ENCODE results near the gene PIGU.
"Not testable (repeated sequence)": the region's sequence is repeated elsewhere in the genome, so short reads cannot be mapped to it uniquely, and the experiment has no call there.

Gene PIGU

DNA sequence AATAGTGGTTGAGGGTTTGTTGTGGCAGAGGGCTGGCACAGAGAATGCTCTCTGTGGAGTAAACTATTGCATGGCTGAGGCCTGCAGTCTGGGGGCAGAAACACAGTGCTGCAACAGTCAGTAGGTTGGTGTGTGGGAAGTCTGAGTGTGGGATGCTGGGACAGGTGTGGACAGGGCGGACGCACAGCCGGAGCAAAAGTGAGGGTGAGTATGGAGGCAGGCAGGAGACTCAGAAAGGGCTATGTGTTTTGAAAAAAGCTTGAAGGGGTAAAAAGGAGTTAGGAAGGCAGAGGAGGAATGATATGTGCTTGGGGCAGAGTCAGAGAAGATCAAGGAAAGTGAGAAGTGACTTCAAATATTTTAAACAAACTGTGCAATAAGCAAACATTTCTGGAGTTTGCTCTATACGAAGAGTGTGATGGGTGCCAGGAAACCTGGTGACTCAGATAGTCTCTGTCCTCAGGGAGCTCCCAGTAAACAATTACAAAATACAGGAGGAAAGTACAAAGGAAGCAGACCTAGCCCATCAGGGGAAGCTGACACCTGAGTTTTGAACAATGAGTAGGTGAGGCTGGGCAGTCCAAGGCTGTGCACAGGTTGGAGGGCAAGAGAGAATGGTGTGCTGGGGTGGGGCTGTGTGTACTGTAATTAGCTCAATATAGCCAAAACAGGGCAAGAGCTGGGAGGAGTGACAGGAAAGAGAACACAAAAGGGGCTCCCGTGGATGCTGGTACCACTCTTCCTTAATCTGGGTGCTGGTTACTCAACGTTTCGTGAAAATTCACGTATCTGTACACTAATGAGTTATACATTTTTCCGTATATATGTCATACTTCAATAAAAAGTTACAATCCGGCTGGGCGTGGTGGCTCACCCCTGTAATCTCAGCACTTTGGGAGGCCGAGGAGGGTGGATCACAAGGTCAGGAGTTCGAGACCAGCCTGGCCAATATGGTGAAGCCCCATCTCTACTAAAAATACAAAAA, 55.2 kb downstream of the PIGU start:
- Histone ChIP-seq H3K27ac (ENCODE audit: low read depth, low read length) (no peak overlapping the region), H3K4me3 (ENCODE audit: low read length) (no peak overlapping the region), H3K36me3 (ENCODE audit: control insufficient read depth, insufficient read depth, low read length) (no peaks in the 10 kb centered on the region), H3K4me1 (ENCODE audit: control insufficient read depth, insufficient read depth, low read length) (no peaks in the 10 kb centered on the region), H3K9ac (ENCODE audit: low read length) (no peak overlapping the region), H3K27me3 (ENCODE audit: control insufficient read depth, insufficient read depth, low read length) (no peaks in the 10 kb centered on the region)

DNA sequence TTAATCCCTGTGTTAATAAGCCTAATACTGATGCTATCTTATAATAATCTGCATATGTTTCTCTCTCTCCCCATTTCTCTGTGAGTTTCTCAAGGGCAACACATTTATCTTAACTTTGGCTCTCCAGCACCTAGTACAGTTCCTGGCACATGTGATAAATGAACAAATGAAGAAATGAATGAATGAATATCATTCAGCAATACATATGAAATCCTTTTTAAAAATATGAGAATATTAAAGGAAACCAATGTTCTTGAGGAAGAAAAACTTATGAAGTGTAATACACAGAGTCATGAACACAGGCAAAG, 55.9 kb downstream of the PIGU start:
- no peaks in the 10 kb centered on the region for H3K4me1 ChIP-seq (ENCODE audit: control insufficient read depth, insufficient read depth, low read length)
- no peak overlapping the region for H3K4me3 ChIP-seq (ENCODE audit: low read length)
- no peaks in the 10 kb centered on the region for H3K36me3 ChIP-seq (ENCODE audit: control insufficient read depth, insufficient read depth, low read length)
- H3K9ac ChIP-seq (ENCODE audit: low read length) = no peak overlapping the region
- no peaks in the 10 kb centered on the region for H3K27me3 ChIP-seq (ENCODE audit: control insufficient read depth, insufficient read depth, low read length)
- no peak overlapping the region for H3K27ac ChIP-seq (ENCODE audit: low read depth, low read length)

DNA sequence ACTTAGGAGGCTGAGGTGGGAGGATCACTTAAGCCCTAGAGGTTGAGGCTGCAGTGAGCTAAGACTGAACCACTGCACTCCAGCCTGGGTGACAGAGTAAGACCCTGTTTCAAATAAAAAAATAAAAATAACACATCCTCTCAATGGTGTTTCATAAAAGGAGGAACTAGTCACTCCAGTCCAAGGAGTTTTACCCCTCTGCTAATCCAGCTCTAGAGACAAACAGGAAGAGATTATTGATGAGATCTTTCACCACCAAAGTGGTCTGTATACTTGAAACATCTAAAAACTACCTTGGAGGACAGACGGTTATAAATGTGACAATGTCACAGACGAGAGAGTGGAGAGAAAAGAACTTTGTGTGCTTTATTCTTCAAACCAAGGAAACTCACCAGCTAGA, 58.2 kb downstream of the PIGU start:
- no peak overlapping the region for H3K27ac ChIP-seq (ENCODE audit: low read depth, low read length)
- no peak overlapping the region for H3K4me3 ChIP-seq (ENCODE audit: low read length)
- H3K4me1 ChIP-seq (ENCODE audit: control insufficient read depth, insufficient read depth, low read length) = no peaks in the 10 kb centered on the region
- H3K9ac ChIP-seq (ENCODE audit: low read length) = no peak overlapping the region
- H3K36me3 ChIP-seq (ENCODE audit: control insufficient read depth, insufficient read depth, low read length) = no peaks in the 10 kb centered on the region
- H3K27me3 ChIP-seq (ENCODE audit: control insufficient read depth, insufficient read depth, low read length) = no peaks in the 10 kb centered on the region

DNA sequence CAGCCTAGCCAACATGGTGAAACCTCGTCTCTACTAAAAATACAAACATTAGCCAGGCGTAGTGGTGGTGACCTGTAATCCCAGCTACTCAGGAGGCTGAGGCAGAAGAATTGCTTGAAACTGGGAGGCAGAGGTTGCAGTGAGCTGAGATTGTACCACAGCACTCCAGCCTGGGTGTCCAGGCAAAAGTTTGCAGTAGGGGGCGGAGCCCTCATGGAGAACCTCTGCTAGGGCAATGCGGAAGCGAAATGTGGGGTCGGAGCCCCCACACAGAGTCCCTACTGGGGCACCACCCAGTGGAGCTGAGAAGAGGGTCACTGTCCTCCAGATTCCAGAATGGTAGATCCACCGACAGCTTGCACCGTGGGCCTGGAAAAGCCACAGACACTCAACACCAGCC, 60.0 kb downstream of the PIGU start:
- not testable (repeated sequence) for H3K27ac ChIP-seq (ENCODE audit: low read depth, low read length); H3K9ac ChIP-seq (ENCODE audit: low read length); H3K4me3 ChIP-seq (ENCODE audit: low read length); H3K27me3 ChIP-seq (ENCODE audit: control insufficient read depth, insufficient read depth, low read length); H3K36me3 ChIP-seq (ENCODE audit: control insufficient read depth, insufficient read depth, low read length); H3K4me1 ChIP-seq (ENCODE audit: control insufficient read depth, insufficient read depth, low read length)

DNA sequence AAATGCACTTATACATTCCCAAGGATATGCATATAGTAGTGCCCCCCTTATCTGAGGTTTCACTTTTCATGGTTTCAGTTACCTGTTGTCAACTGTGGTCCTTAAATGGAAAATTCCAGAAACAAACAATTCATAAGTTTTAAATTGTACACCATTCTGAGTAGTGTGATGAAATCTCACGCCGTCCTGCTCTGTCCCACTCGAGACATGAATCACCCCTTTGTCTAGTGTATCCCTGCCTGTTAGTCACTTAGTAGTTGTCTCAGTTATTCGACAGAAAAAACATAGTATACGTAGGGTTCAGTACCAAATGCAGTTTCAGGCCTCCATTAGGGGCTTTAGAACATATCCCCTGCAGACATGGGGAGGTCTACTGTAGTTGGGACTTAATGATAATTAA, 61.4 kb downstream of the PIGU start:
- H3K36me3 ChIP-seq (ENCODE audit: control insufficient read depth, insufficient read depth, low read length) = no peaks in the 10 kb centered on the region
- H3K27me3 ChIP-seq (ENCODE audit: control insufficient read depth, insufficient read depth, low read length) = no peaks in the 10 kb centered on the region
- H3K4me3 ChIP-seq (ENCODE audit: low read length) = no peak overlapping the region
- no peak overlapping the region for H3K9ac ChIP-seq (ENCODE audit: low read length)
- H3K4me1 ChIP-seq (ENCODE audit: control insufficient read depth, insufficient read depth, low read length) = no peaks in the 10 kb centered on the region
- H3K27ac ChIP-seq (ENCODE audit: low read depth, low read length) = no peak overlapping the region

DNA sequence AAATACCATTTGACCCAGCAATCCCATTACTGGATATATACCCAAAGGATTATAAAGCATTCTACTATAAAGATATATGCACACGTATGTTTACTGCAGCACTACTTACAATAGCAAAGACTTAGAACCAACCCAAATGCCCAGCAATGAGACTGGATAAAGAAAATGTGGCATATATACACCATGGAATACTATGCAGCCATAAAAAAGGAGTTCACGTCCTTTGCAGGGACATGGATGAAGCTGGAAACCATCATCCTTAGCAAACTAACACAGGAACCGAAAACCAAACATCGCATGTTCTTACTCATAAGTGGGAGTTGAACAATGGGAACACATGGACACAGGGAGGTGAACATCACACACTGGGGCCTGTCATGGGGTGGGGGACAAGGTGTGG, 64.9 kb downstream of the PIGU start:
- H3K27ac ChIP-seq (ENCODE audit: low read depth, low read length); H3K4me3 ChIP-seq (ENCODE audit: low read length); H3K36me3 ChIP-seq (ENCODE audit: control insufficient read depth, insufficient read depth, low read length); H3K4me1 ChIP-seq (ENCODE audit: control insufficient read depth, insufficient read depth, low read length); H3K9ac ChIP-seq (ENCODE audit: low read length); H3K27me3 ChIP-seq (ENCODE audit: control insufficient read depth, insufficient read depth, low read length): not testable (repeated sequence)

DNA sequence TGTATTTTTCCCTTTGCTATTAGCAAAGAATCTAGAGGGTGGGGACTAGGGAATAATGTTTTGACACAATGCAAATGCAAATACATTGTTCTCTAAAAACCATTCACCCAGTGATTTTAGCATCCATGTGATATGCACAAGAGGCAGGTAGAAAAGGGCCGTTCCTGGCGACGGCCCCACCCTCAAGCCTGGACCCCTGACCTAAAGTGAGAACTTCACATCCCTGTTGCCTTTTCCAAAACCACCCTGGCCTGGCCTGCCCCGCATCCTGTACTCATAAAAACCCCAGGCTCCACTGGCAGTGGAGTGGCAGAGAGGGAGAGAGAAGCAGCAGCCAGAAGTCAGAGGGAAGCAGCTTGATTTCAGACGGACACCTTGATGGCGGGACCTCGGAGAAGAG, 69.8 kb downstream of the PIGU start:
- no peaks in the 10 kb centered on the region for H3K4me1 ChIP-seq (ENCODE audit: control insufficient read depth, insufficient read depth, low read length)
- no peaks in the 10 kb centered on the region for H3K27me3 ChIP-seq (ENCODE audit: control insufficient read depth, insufficient read depth, low read length)
- no peaks in the 10 kb centered on the region for H3K36me3 ChIP-seq (ENCODE audit: control insufficient read depth, insufficient read depth, low read length)
- H3K27ac ChIP-seq (ENCODE audit: low read depth, low read length) = no peak overlapping the region
- no peak overlapping the region for H3K4me3 ChIP-seq (ENCODE audit: low read length)
- H3K9ac ChIP-seq (ENCODE audit: low read length) = no peak overlapping the region

DNA sequence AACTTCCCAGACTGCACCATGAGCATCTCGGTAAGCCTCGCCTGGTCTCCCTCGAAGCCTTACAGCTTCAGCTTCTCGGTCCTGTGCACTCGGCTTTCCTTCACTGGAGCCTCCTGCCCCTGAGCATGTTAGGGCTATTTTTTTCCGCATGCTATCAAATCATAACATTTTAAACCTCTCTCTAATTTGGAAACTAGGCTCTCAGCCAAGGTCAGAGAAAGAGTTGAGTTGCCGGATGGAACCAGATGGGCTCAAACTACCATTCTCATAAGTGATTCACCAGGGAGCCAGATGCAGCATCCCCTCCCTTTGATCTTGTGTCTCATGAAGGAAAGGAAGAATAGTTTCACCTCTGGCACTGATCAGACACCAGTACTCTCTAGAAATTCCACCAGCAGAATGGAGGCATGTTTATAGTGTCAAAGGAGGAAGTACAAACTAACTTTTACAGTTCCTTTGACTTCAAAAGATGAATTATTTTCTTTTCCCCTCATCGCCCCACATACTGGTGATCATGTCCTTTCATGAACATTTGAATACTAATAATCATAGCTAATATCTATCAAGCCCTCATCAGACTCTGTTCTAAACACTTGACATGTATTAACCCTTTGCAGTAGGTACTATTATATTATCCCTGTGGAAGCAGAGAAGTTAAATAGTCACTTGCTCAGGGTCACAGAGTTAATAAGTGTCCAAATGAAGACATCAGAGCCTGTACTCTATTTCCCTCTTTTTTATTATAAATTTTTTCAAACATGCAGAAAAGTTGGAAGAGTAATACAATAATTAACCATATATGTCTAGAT, 71.7 kb downstream of the PIGU start:
- Histone ChIP-seq H3K9ac (ENCODE audit: low read length) (no peak overlapping the region), H3K27me3 (ENCODE audit: control insufficient read depth, insufficient read depth, low read length) (no peaks in the 10 kb centered on the region), H3K4me1 (ENCODE audit: control insufficient read depth, insufficient read depth, low read length) (no peaks in the 10 kb centered on the region), H3K27ac (ENCODE audit: low read depth, low read length) (no peak overlapping the region), H3K4me3 (ENCODE audit: low read length) (no peak overlapping the region), H3K36me3 (ENCODE audit: control insufficient read depth, insufficient read depth, low read length) (no peaks in the 10 kb centered on the region)

DNA sequence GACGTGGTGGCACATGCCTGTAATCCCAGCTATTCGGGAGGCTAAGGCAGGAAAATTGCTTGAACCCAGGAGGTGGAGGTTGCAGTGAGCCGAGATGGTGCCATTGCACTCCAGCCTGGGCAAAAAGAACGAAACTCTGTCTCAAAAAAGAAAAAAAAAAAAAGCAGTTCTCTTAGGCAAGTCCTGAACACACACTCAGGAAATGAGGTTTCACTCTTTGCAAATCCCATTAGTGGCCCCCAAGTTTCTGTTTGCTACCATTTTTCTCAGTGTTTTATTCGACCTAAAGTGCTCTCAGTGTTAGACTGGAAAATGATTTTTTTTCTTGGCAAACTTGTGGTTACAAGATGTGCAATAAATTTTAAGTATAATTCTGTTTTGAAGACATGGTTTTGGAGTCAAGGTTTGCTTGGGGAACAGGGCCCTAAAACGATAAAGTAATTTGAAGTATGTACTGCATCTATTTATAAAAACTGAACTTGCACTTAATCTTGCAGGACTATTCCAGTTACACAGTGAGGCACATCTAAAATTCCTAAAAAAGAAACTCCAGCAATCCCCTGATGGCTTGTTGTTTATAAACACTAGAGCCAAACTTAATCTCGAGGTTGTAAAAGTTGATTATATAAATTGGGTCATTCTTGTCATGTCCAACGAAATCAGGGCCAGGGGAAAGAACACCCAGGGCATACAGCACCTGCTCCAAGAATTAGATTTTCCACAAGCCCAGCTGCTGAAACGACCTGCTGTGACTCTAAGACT, 75.8 kb downstream of the PIGU start:
- Histone ChIP-seq H3K27me3 (ENCODE audit: control insufficient read depth, insufficient read depth, low read length) (no peaks in the 10 kb centered on the region), H3K36me3 (ENCODE audit: control insufficient read depth, insufficient read depth, low read length) (no peaks in the 10 kb centered on the region), H3K4me1 (ENCODE audit: control insufficient read depth, insufficient read depth, low read length) (no peaks in the 10 kb centered on the region), H3K9ac (ENCODE audit: low read length) (no peak overlapping the region), H3K4me3 (ENCODE audit: low read length) (no peak overlapping the region), H3K27ac (ENCODE audit: low read depth, low read length) (peak overlapping the region; percentile 37)

DNA sequence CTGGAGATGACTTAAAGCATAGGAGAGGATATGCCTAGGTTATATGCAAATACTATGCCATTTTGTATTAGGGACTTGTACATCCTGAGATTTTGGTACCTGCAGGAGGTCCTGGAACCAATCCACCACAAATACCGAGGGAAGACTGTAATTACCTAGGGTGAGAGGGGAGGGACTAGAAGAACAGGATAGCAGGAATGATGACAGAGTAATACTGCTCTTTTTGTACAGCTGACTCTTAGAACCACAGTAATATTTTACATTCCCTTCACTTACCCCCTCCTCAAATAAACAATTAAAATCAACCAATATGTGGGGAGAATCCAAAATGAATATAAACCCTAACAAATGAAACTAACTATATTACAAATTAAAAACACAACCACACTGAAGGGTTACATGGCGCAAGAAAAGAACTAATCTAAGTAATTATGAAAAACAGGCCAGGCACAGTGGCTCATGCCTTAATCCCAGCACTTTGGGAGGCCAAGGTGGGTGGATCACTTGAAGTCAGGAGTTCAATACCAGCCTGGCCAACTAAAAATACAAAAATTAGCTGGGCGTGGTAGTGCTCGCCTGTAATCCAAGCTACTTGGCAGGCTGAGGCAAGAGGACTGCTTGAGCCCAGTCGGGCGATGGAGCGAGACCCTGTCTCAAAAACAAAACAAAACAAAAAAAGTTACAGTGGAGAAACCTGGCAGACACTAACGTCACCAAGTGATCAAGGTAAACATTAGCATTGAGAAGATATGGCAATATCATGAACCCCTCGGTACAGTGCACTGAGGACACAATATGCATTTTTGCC, 81.3 kb downstream of the PIGU start:
- no peaks in the 10 kb centered on the region for H3K4me1 ChIP-seq (ENCODE audit: control insufficient read depth, insufficient read depth, low read length)
- H3K9ac ChIP-seq (ENCODE audit: low read length) = no peak overlapping the region
- no peaks in the 10 kb centered on the region for H3K36me3 ChIP-seq (ENCODE audit: control insufficient read depth, insufficient read depth, low read length)
- H3K27me3 ChIP-seq (ENCODE audit: control insufficient read depth, insufficient read depth, low read length) = no peaks in the 10 kb centered on the region
- H3K27ac ChIP-seq (ENCODE audit: low read depth, low read length) = no peak overlapping the region
- no peak overlapping the region for H3K4me3 ChIP-seq (ENCODE audit: low read length)

DNA sequence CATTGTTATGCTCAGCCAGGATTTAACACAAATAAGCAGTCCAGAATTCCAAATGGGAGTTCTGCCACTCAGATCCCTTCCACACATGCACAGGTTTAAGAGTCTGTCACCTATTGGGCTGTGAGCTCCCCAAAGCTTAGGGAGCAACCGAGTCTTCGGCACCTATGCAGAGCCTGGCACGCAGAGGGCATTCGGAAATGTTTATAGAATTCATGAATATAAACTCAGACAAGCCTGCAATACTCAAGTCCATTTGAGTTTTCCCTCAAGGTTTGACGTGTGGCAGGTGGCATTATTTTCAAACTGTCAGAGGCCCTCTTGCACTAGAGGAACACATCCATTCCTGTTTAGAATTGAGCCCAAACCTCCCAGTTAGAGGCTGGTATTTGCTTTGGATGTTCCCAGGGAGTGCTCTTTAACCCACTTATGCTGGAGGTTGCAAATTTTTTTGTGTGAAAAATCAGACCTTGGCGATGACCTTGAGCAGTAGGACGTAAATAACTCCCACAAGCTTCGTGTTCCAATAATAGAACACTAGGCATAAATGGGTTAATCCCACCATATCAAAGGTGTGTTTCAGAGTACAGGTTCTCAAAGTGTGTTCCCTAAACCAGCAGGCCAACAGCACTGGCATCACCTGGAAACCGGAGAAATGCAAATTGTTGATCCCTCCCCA, 90.3 kb downstream of the PIGU start:
- Histone ChIP-seq H3K27ac (ENCODE audit: low read depth, low read length) (no peak overlapping the region), H3K36me3 (ENCODE audit: control insufficient read depth, insufficient read depth, low read length) (peaks cover 6% of the 10 kb centered on the region), H3K4me3 (ENCODE audit: low read length) (no peak overlapping the region), H3K27me3 (ENCODE audit: control insufficient read depth, insufficient read depth, low read length) (no peaks in the 10 kb centered on the region), H3K4me1 (ENCODE audit: control insufficient read depth, insufficient read depth, low read length) (no peaks in the 10 kb centered on the region), H3K9ac (ENCODE audit: low read length) (no peak overlapping the region)
